Peyer's patch (tissue), 4 donors: ENCODE results near the gene RIMBP2.

Source experiments
- POLR2A ChIP-seq, 2 donors: fragments of 450-650 bp; IDR thresholded peaks; one replicate each; pipeline ENCODE4 v1.5.1; 2017; ENCODE audit warnings: antibody characterized with exemption in 2 of 2, mild to moderate bottlenecking in 2 of 2, moderate library complexity in 2 of 2
- TF ChIP-seq, protein P1 (sequence below), 6 experiments: fragments of 450-650 bp in 4 of 6; fragments of 200-600 bp in 2 of 6; sonication (generic) in 1 of 6; IDR thresholded peaks; one replicate each; pipeline ENCODE4 v1.5.1; 2017 to 2019; ENCODE audit warnings: antibody characterized with exemption in 6 of 6, mild to moderate bottlenecking in 3 of 6, moderate library complexity in 1 of 6

DNA sequence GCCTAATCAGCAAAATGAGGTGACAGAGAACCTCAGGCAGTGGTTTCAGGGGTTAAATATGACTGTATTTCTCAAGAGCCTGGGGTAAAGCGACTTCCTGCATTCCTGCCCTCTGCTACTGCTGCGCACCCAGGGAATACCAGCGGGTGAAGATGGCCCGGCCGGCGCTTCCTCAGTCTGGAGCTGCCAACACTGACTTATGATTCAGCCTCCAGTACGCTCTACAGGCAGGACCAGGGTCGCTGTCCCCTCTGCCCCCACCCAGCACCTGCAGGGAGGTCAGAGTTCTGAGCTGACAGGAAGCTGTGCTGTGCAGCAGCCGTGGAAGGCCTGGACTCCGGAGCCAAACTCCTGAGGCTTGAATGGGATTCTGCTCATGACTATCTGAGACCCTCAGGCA lies 250.5 kb downstream of the RIMBP2 start:
- TF ChIP-seq, protein P1, sequence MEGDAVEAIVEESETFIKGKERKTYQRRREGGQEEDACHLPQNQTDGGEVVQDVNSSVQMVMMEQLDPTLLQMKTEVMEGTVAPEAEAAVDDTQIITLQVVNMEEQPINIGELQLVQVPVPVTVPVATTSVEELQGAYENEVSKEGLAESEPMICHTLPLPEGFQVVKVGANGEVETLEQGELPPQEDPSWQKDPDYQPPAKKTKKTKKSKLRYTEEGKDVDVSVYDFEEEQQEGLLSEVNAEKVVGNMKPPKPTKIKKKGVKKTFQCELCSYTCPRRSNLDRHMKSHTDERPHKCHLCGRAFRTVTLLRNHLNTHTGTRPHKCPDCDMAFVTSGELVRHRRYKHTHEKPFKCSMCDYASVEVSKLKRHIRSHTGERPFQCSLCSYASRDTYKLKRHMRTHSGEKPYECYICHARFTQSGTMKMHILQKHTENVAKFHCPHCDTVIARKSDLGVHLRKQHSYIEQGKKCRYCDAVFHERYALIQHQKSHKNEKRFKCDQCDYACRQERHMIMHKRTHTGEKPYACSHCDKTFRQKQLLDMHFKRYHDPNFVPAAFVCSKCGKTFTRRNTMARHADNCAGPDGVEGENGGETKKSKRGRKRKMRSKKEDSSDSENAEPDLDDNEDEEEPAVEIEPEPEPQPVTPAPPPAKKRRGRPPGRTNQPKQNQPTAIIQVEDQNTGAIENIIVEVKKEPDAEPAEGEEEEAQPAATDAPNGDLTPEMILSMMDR (IDR thresholded peaks at IDR 0.05), result no peak
- no peak for TF ChIP-seq POLR2A (IDR thresholded peaks at IDR 0.05)
